Hair follicle dermal papilla cell (primary cell): ENCODE data around the gene KRT24. TPM values are rescaled to one million over a fixed set of nuclear protein-coding genes. Genes with fewer than 3 reads are reported as not detected.

Experiments
- total RNA-seq: library from RNA; depleted of rRNA; stranded (reverse); fragments of >200 nt; gene quantifications from 2 replicates; pipeline ENCODE4 v1.2.3, GENCODE V29; 2012

Gene KRT24
- total RNA-seq = not detected in 2 replicates

GRCh38 chr17:40703652-40704051 lies at the start of gene KRT24:
Gene KRT24, minus strand, starts transcription at chr17:40703752. Its CDS starts 59 bp downstream, at chr17:40703693.

GRCh38 chr17:40664582-40665333 lies 38.8 kb downstream of the KRT24 start, which contains the start of gene KRT222:
Gene KRT222, minus strand, starts transcription at chr17:40665177. Its CDS starts 78 bp downstream, at chr17:40665099.

Other genes with a start within 250 kb of the KRT24 start
- gene TNS4, start 202.1 kb downstream of the KRT24 start, total RNA-seq = 0.24 and 0.32 TPM in 2 replicates
- gene CCR7, start 138.3 kb downstream of the KRT24 start, total RNA-seq = not detected in 2 replicates
- 90.9 and 91.8 TPM in 2 replicates for gene SMARCE1, start 55.9 kb downstream of the KRT24 start, total RNA-seq
- gene KRT222, start 38.6 kb downstream of the KRT24 start, total RNA-seq = not detected in 2 replicates
- gene KRT25, start 51.6 kb upstream of the KRT24 start, total RNA-seq = not detected in 2 replicates
- not detected in 2 replicates for gene KRT26, start 68.4 kb upstream of the KRT24 start, total RNA-seq
- not detected in 2 replicates for gene KRT27, start 78.8 kb upstream of the KRT24 start, total RNA-seq
- not detected in 2 replicates for gene KRT28, start 96.2 kb upstream of the KRT24 start, total RNA-seq
- 2.1 and 3.4 TPM in 2 replicates for gene KRT10, start 118.9 kb upstream of the KRT24 start, total RNA-seq
- gene KRT12, start 163.5 kb upstream of the KRT24 start, total RNA-seq = not detected in 2 replicates
- gene KRT20, start 181.5 kb upstream of the KRT24 start, total RNA-seq = not detected in 2 replicates
- 0.16 and 0.85 TPM in 2 replicates for gene KRT23, start 233.9 kb upstream of the KRT24 start, total RNA-seq